CD14-positive monocyte (primary cell): ENCODE measurements around the gene PACSIN1. TPM values are rescaled to one million over a fixed set of nuclear protein-coding genes. Genes with fewer than 3 reads are reported as not detected.

ENCODE experiments used
- DNase-seq, 3 donors: peaks; one replicate each; pipeline ENCODE4 v3.0.0-alpha.2; 2011 to 2022
- H2AFZ ChIP-seq: 2 replicates; pipeline ENCODE4 v1.6.0; 2012; ENCODE audit warnings: mild to moderate bottlenecking, low read depth, low read length, inconsistent platforms; ENCODE audit not compliant: insufficient read depth, poor library complexity, severe bottlenecking
- H3K27ac ChIP-seq, 2 donors: 1 replicate in 1 of 2; 2 replicates in 1 of 2; pipeline ENCODE4 v1.5.1; 2012 to 2013; ENCODE audit warnings: low read length in 2 of 2, control low read depth in 1 of 2, inconsistent platforms in 1 of 2, low read depth in 1 of 2, mild to moderate bottlenecking in 1 of 2
- H3K27me3 ChIP-seq, 2 donors: one replicate each; pipeline versions ENCODE4 v1.6.0 to v1.6.1; 2011 to 2013; ENCODE audit warnings: low read length in 2 of 2; ENCODE audit not compliant: control insufficient read depth in 2 of 2, insufficient read depth in 2 of 2
- H3K36me3 ChIP-seq, 2 donors: replicated peaks in 1 of 2; 1 replicate in 1 of 2; 2 replicates in 1 of 2; pipeline versions ENCODE4 v1.5.1 to v1.6.1; 2012 to 2013; ENCODE audit warnings: low read length in 2 of 2, control low read depth in 1 of 2, inconsistent platforms in 1 of 2, mild to moderate bottlenecking in 1 of 2; ENCODE audit not compliant: insufficient read depth in 2 of 2, control insufficient read depth in 1 of 2
- H3K4me1 ChIP-seq, 2 donors: 1 replicate in 1 of 2; 2 replicates in 1 of 2; pipeline versions ENCODE4 v1.5.1 to v1.6.1; 2012 to 2013; ENCODE audit warnings: low read length in 2 of 2, control low read depth in 1 of 2, inconsistent platforms in 1 of 2, mild to moderate bottlenecking in 1 of 2, moderate library complexity in 1 of 2; ENCODE audit not compliant: insufficient read depth in 2 of 2, control insufficient read depth in 1 of 2
- H3K4me2 ChIP-seq: replicated peaks from 2 replicates; pipeline ENCODE3; 2012; ENCODE audit warnings: low read length, moderate library complexity, mild to moderate bottlenecking; ENCODE audit not compliant: poor library complexity, severe bottlenecking; ENCODE audit errors: extremely low read depth
- H3K4me3 ChIP-seq, 3 experiments: fragments of 200-600 bp in 1 of 3; sonication (generic) in 1 of 3; replicated peaks in 1 of 3; 1 replicate in 2 of 3; 2 replicates in 1 of 3; pipeline ENCODE4 v1.5.1; 2011 to 2013; ENCODE audit warnings: low read length in 3 of 3, mild to moderate bottlenecking in 3 of 3, control low read depth in 2 of 3, low read depth in 2 of 3, inconsistent platforms in 1 of 3, moderate library complexity in 1 of 3
- H3K79me2 ChIP-seq: 2 replicates; pipeline ENCODE4 v1.6.0; 2012; ENCODE audit warnings: mild to moderate bottlenecking, control low read depth, inconsistent platforms, low read length, moderate library complexity; ENCODE audit not compliant: insufficient read depth
- H3K9ac ChIP-seq: 2 replicates; pipeline ENCODE4 v1.6.0; 2017; ENCODE audit warnings: low read length, mild to moderate bottlenecking; ENCODE audit not compliant: insufficient read depth, poor library complexity, severe bottlenecking
- H3K9me3 ChIP-seq, 2 donors: replicated peaks in 1 of 2; 1 replicate in 1 of 2; 2 replicates in 1 of 2; pipeline versions ENCODE4 v1.5.1 to v1.6.1; 2012 to 2013; ENCODE audit warnings: low read length in 2 of 2, control low read depth in 1 of 2; ENCODE audit not compliant: control insufficient read depth in 1 of 2, insufficient read depth in 1 of 2
- H4K20me1 ChIP-seq: 2 replicates; pipeline ENCODE4 v1.6.0; 2012; ENCODE audit warnings: mild to moderate bottlenecking, low read length, control low read depth, moderate library complexity; ENCODE audit not compliant: insufficient read depth
- H3K27ac Mint-ChIP-seq, 7 donors: one replicate each; pipeline ENCODE4 v1.8.0; 2020; ENCODE audit warnings: mild to moderate bottlenecking in 7 of 7, mixed read lengths in 7 of 7, moderate library complexity in 6 of 7, inconsistent platforms in 2 of 7
- H3K27me3 Mint-ChIP-seq, 3 donors: one replicate each; pipeline ENCODE4 v1.8.0; 2021 to 2022; ENCODE audit warnings: low read depth in 3 of 3, mild to moderate bottlenecking in 3 of 3, mixed read lengths in 3 of 3, moderate library complexity in 3 of 3, inconsistent platforms in 1 of 3
- H3K36me3 Mint-ChIP-seq, 2 donors: one replicate each; pipeline ENCODE4 v1.8.0; 2020; ENCODE audit warnings: mixed read lengths in 2 of 2, inconsistent platforms in 1 of 2, mild to moderate bottlenecking in 1 of 2
- H3K4me1 Mint-ChIP-seq: one replicate; pipeline ENCODE4 v1.8.0; 2020; ENCODE audit warnings: mild to moderate bottlenecking, mixed read lengths
- H3K4me3 Mint-ChIP-seq, 2 donors: one replicate each; pipeline ENCODE4 v1.8.0; 2020; ENCODE audit warnings: mild to moderate bottlenecking in 2 of 2, mixed read lengths in 2 of 2, moderate library complexity in 1 of 2
- H3K9me3 Mint-ChIP-seq, 7 donors: one replicate each; pipeline ENCODE4 v1.8.0; 2020 to 2022; ENCODE audit warnings: mixed read lengths in 7 of 7, mild to moderate bottlenecking in 6 of 7, moderate library complexity in 6 of 7, inconsistent platforms in 2 of 7
- CTCF ChIP-seq: fragments of 200-600 bp; IDR thresholded peaks from one replicate; pipeline ENCODE4 v1.8.0; 2022; ENCODE audit warnings: antibody characterized with exemption, mild to moderate bottlenecking
- WGBS: methylation state at CpG from one replicate; pipeline ENCODE4 v1.1.5; 2013; ENCODE audit warnings: missing lambda C conversion rate; ENCODE audit not compliant: insufficient coverage; 5-methylcytosine and 5-hydroxymethylcytosine counted together
- intact Hi-C, 2 donors: fragments of 100-400 bp; cut with micrococcal nuclease; formaldehyde crosslinking; loops; one replicate each; pipeline versions ENCODE4 v1.15.0 to v1.15.1; 2023
- polyA plus RNA-seq, 3 donors: library from polyadenylated mRNA; depleted of rRNA in 1 of 3; unstranded in 2 of 3; stranded (reverse) in 1 of 3; fragments of 300-500 nt in 2 of 3; fragments of >200 nt in 1 of 3; fragmentation: Illumina TruSeq in 2 of 3; gene quantifications; 1 replicate in 2 of 3; 2 replicates in 1 of 3; pipeline ENCODE4 v1.2.3, GENCODE V29; 2012 to 2021

Gene PACSIN1
- polyA plus RNA-seq, 3 donors, result not detected

GRCh38 chr6:34559651-34560365, 93.9 kb downstream of the PACSIN1 start:
- H3K27me3 Mint-ChIP-seq, result peaks cover 5 to 6% (median 5%) of the 10 kb centered on the region in 3 donors
- intact Hi-C loops, result no loop called here
- Histone ChIP-seq H3K9ac (no peak overlapping the region), H3K27me3 (no peaks in the 10 kb centered on the region), H3K4me3 (no peak overlapping the region), H3K79me2 (no peaks in the 10 kb centered on the region), H3K36me3 (no peaks in the 10 kb centered on the region), H3K9me3 (no peaks in the 10 kb centered on the region), H3K4me2 (no peak overlapping the region), H3K27ac (no peak overlapping the region), H3K4me1 (no peaks in the 10 kb centered on the region), H4K20me1 (no peaks in the 10 kb centered on the region), H2AFZ (no peak overlapping the region)
- H3K27ac Mint-ChIP-seq, result peak overlapping the region in 1 of 7 donors; percentile 54
- no peak for DNase-seq
- peaks cover 4% of the 10 kb centered on the region for H3K4me1 Mint-ChIP-seq
- H3K9me3 Mint-ChIP-seq, result peaks cover 0 to 5% (median 2%) of the 10 kb centered on the region in 7 donors
- no peaks in the 10 kb centered on the region for H3K36me3 Mint-ChIP-seq
- WGBS, result 93% methylated on average over 7 of the region's 10 CpGs
- H3K4me3 Mint-ChIP-seq, result no peak overlapping the region
- no peak for TF ChIP-seq CTCF

GRCh38 chr6:34560366-34561226, 94.7 kb downstream of the PACSIN1 start:
- Histone ChIP-seq H4K20me1 (no peaks in the 10 kb centered on the region), H3K4me2 (no peak overlapping the region), H3K9ac (peak overlapping the region; percentile 8), H3K27ac (no peak overlapping the region), H3K79me2 (no peaks in the 10 kb centered on the region), H3K9me3 (no peaks in the 10 kb centered on the region), H3K27me3 (no peaks in the 10 kb centered on the region), H2AFZ (no peak overlapping the region), H3K36me3 (no peaks in the 10 kb centered on the region), H3K4me3 (no peak overlapping the region), H3K4me1 (no peaks in the 10 kb centered on the region)
- intact Hi-C loops, result no loop called here
- no peak for DNase-seq
- TF ChIP-seq CTCF, result no peak
- no peaks in the 10 kb centered on the region for H3K36me3 Mint-ChIP-seq
- no peak overlapping the region for H3K27ac Mint-ChIP-seq
- 84% methylated on average over 18 of the region's 20 CpGs for WGBS
- H3K27me3 Mint-ChIP-seq, result peaks cover 1 to 5% (median 3%) of the 10 kb centered on the region in 3 donors
- peaks cover 0 to 5% (median 2%) of the 10 kb centered on the region in 7 donors for H3K9me3 Mint-ChIP-seq
- no peaks in the 10 kb centered on the region for H3K4me1 Mint-ChIP-seq
- peak overlapping the region in 1 of 2 donors; percentile 16 for H3K4me3 Mint-ChIP-seq
